ENCODE results near the gene P2RX6. TPM values are rescaled to one million over a fixed set of nuclear protein-coding genes. Genes with fewer than 3 reads are reported as not detected.

P2RX6 gene
- total RNA-seq = 1.3 and 3.5 TPM in 2 replicates

- peak; percentile 66 for DNase-seq (ENCODE audit: low read depth)
- peak within 1 kb of the TSS; percentile 66 for H3K4me3 ChIP-seq (ENCODE audit: low read depth, low read length)
- TF ChIP-seq CTCF (IDR thresholded peaks at IDR 0.05; ENCODE audit: insufficient read depth, low read depth, low read length) = no peak
Measured at GRCh38 chr22:21014726-21015465, at the start of gene P2RX6. Gene P2RX6, plus strand, starts transcription at chr22:21015165. Its CDS starts 10 bp downstream, at chr22:21015175.

- DNase-seq (ENCODE audit: low read depth) = no peak
- no peak overlapping the region for H3K4me3 ChIP-seq (ENCODE audit: low read depth, low read length)
- TF ChIP-seq CTCF (IDR thresholded peaks at IDR 0.05; ENCODE audit: insufficient read depth, low read depth, low read length) = no peak
Measured at GRCh38 chr22:20965888-20966855, 48.8 kb upstream of the P2RX6 start.

- DNase-seq (ENCODE audit: low read depth) = no peak
- TF ChIP-seq CTCF (IDR thresholded peaks at IDR 0.05; ENCODE audit: insufficient read depth, low read depth, low read length) = no peak
- no peak within 1 kb of the TSS for H3K4me3 ChIP-seq (ENCODE audit: low read depth, low read length)
Measured at GRCh38 chr22:20966883-20967696, 47.9 kb upstream of the P2RX6 start, which contains the start of gene AIFM3. Gene AIFM3, plus strand, starts transcription at chr22:20967255. Its CDS starts 690 bp downstream, at chr22:20967945.

- DNase-seq (ENCODE audit: low read depth) = no peak
- TF ChIP-seq CTCF (IDR thresholded peaks at IDR 0.05; ENCODE audit: insufficient read depth, low read depth, low read length) = no peak
- H3K4me3 ChIP-seq (ENCODE audit: low read depth, low read length) = no peak overlapping the region
Measured at GRCh38 chr22:20967697-20968211, 47.2 kb upstream of the P2RX6 start.

GRCh38 chr22:20968281-20968977 is 46.5 kb upstream of the P2RX6 start:
- no peak for DNase-seq (ENCODE audit: low read depth)
- TF ChIP-seq CTCF (IDR thresholded peaks at IDR 0.05; ENCODE audit: insufficient read depth, low read depth, low read length) = no peak
- no peak overlapping the region for H3K4me3 ChIP-seq (ENCODE audit: low read depth, low read length)

Data from fibroblast of villous mesenchyme (primary cell).